Measurements from ENCODE around the gene VMP1.
"Not testable (repeated sequence)": the region's sequence is repeated elsewhere in the genome, so short reads cannot be mapped to it uniquely, and the experiment has no call there.

VMP1 gene

GRCh38 chr17:59812139-59812538, 104.7 kb downstream of the VMP1 start:
- no peak for DNase-seq (ENCODE audit: low read depth)

GRCh38 chr17:59814276-59814675, 106.8 kb downstream of the VMP1 start:
- DNase-seq (ENCODE audit: low read depth): no peak

- no peak for DNase-seq (ENCODE audit: low read depth)
These were observed 107.2 kb downstream of the VMP1 start for GRCh38 chr17:59814685-59815084.

GRCh38 chr17:59815965-59816364, 108.5 kb downstream of the VMP1 start:
- DNase-seq (ENCODE audit: low read depth): no peak

- peak; percentile 86 for DNase-seq (ENCODE audit: low read depth)
These were observed 118.3 kb downstream of the VMP1 start for GRCh38 chr17:59825533-59826322.

GRCh38 chr17:59826706-59827453, 119.4 kb downstream of the VMP1 start:
- no peak for DNase-seq (ENCODE audit: low read depth)

- no peak for DNase-seq (ENCODE audit: low read depth)
These were observed 120.4 kb downstream of the VMP1 start for GRCh38 chr17:59827721-59828477.

GRCh38 chr17:59828478-59828760, 121.0 kb downstream of the VMP1 start:
- no peak for DNase-seq (ENCODE audit: low read depth)

GRCh38 chr17:59828819-59829216, 121.4 kb downstream of the VMP1 start:
- DNase-seq (ENCODE audit: low read depth): not testable (repeated sequence)

GRCh38 chr17:59829217-59830006, 122.0 kb downstream of the VMP1 start:
- DNase-seq (ENCODE audit: low read depth): peak; percentile 100

- peak; percentile 71 for DNase-seq (ENCODE audit: low read depth)
These were observed 122.7 kb downstream of the VMP1 start for GRCh38 chr17:59830007-59830630.

- DNase-seq (ENCODE audit: low read depth): no peak
These were observed 123.5 kb downstream of the VMP1 start for GRCh38 chr17:59830846-59831486.

GRCh38 chr17:59832883-59833379, 125.5 kb downstream of the VMP1 start:
- no peak for DNase-seq (ENCODE audit: low read depth)

GRCh38 chr17:59837308-59838051, 130.0 kb downstream of the VMP1 start:
- DNase-seq (ENCODE audit: low read depth): peak; percentile 100

- DNase-seq (ENCODE audit: low read depth): no peak
These were observed 130.8 kb downstream of the VMP1 start for GRCh38 chr17:59838052-59838916.

GRCh38 chr17:59839651-59840328, 132.3 kb downstream of the VMP1 start:
- peak; percentile 39 for DNase-seq (ENCODE audit: low read depth)

- peak; percentile 40 for DNase-seq (ENCODE audit: low read depth)
These were observed 133.1 kb downstream of the VMP1 start for GRCh38 chr17:59840329-59841090.
